GM23338 (cell line): Measurements from ENCODE around the gene TMBIM1. TPM values are rescaled to one million over a fixed set of nuclear protein-coding genes. Genes with fewer than 3 reads are reported as not detected.

Source experiments
- ATAC-seq: fragments of 200-7000 bp; cut with Tn5 transposase; 3 replicates; pipeline ENCODE4 v1.9.1; 2020
- DNase-seq: peaks from one replicate; pipeline ENCODE4 v3.0.0-alpha.2; 2015; ENCODE audit warnings: low spot score
- H2AFZ ChIP-seq: fragments of 200-600 bp; sonication (generic); 2 replicates; pipeline ENCODE4 v1.8.0; 2016; ENCODE audit warnings: antibody characterized with exemption, mild to moderate bottlenecking, moderate library complexity
- H3F3A ChIP-seq: fragments of 200-600 bp; sonication (generic); replicated peaks from 2 replicates; pipeline ENCODE4 v1.8.0; 2017; ENCODE audit warnings: antibody characterized with exemption, mixed run types, low read depth
- H3K27ac ChIP-seq: fragments of 200-600 bp; sonication (generic); 2 replicates; pipeline ENCODE4 v1.6.1; 2016; ENCODE audit warnings: low read depth
- H3K27me3 ChIP-seq: fragments of 200-600 bp; sonication (generic); 2 replicates; pipeline ENCODE4 v1.8.0; 2016; ENCODE audit warnings: mild to moderate bottlenecking, mixed run types, moderate library complexity; ENCODE audit not compliant: insufficient read depth
- H3K36me3 ChIP-seq: fragments of 200-600 bp; sonication (generic); 2 replicates; pipeline ENCODE4 v1.8.0; 2016; ENCODE audit warnings: mild to moderate bottlenecking; ENCODE audit not compliant: insufficient read depth
- H3K4me1 ChIP-seq: fragments of 200-600 bp; sonication (generic); 2 replicates; pipeline ENCODE4 v1.8.0; 2016; ENCODE audit warnings: mild to moderate bottlenecking, moderate library complexity; ENCODE audit not compliant: insufficient read depth
- H3K4me2 ChIP-seq: fragments of 200-600 bp; sonication (generic); 2 replicates; pipeline ENCODE4 v1.7.1; 2017; ENCODE audit warnings: mixed run types
- H3K4me3 ChIP-seq: fragments of 200-600 bp; sonication (generic); 2 replicates; pipeline ENCODE4 v1.6.1; 2016; ENCODE audit warnings: mixed run types
- H3K79me2 ChIP-seq: fragments of 200-600 bp; sonication (generic); replicated peaks from 2 replicates; pipeline ENCODE4 v1.8.0; 2017; ENCODE audit warnings: mild to moderate bottlenecking; ENCODE audit not compliant: insufficient read depth
- H3K9me2 ChIP-seq: fragments of 200-600 bp; sonication (generic); 2 replicates; pipeline ENCODE4 v1.8.0; 2017; ENCODE audit not compliant: insufficient read depth
- H4K20me1 ChIP-seq: fragments of 200-600 bp; sonication (generic); replicated peaks from 2 replicates; pipeline ENCODE4 v1.8.0; 2017; ENCODE audit warnings: mild to moderate bottlenecking; ENCODE audit not compliant: insufficient read depth
- H3K27ac Mint-ChIP-seq: 2 replicates; pipeline ENCODE4 v1.8.0; 2020; ENCODE audit warnings: inconsistent platforms, mild to moderate bottlenecking, moderate library complexity, mixed read lengths
- H3K27me3 Mint-ChIP-seq: 3 replicates; pipeline ENCODE4 v1.8.0; 2022; ENCODE audit warnings: low read depth, mild to moderate bottlenecking, moderate library complexity, mixed read lengths, inconsistent platforms; ENCODE audit not compliant: insufficient read depth, poor library complexity
- H3K36me3 Mint-ChIP-seq: 3 replicates; pipeline ENCODE4 v1.8.0; 2021; ENCODE audit warnings: low read depth, mild to moderate bottlenecking, inconsistent platforms, moderate library complexity, mixed read lengths
- H3K4me1 Mint-ChIP-seq: 3 replicates; pipeline ENCODE4 v1.8.0; 2020; ENCODE audit warnings: mild to moderate bottlenecking, inconsistent platforms, mixed read lengths
- H3K4me3 Mint-ChIP-seq: 3 replicates; pipeline ENCODE4 v1.8.0; 2021; ENCODE audit warnings: moderate library complexity, mild to moderate bottlenecking, inconsistent platforms, mixed read lengths
- H3K9me3 Mint-ChIP-seq: 3 replicates; pipeline ENCODE4 v1.8.0; 2020; ENCODE audit warnings: moderate library complexity, mild to moderate bottlenecking, inconsistent platforms, mixed read lengths
- CREB1 ChIP-seq: fragments of 250-450 bp; sonication (Bioruptor Pico); IDR thresholded peaks from 2 replicates; pipeline ENCODE4 v1.5.0; 2020; ENCODE audit warnings: low read depth, mild to moderate bottlenecking, moderate library complexity
- CTCF ChIP-seq, 2 experiments: fragments of 200-600 bp in 1 of 2; sonication (generic) in 1 of 2; conservative IDR thresholded peaks; 2 replicates each; pipeline versions ENCODE4 v1.5.1 to v1.6.1; 2016 to 2017; ENCODE audit warnings: antibody characterized with exemption in 2 of 2, low read depth in 2 of 2, mild to moderate bottlenecking in 2 of 2, moderate library complexity in 1 of 2
- ETS1 ChIP-seq: IDR thresholded peaks from 2 replicates; pipeline ENCODE4 v1.6.1; 2016; ENCODE audit warnings: antibody characterized with exemption
- EZH2 ChIP-seq: fragments of 200-600 bp; sonication (generic); IDR thresholded peaks from one replicate; pipeline ENCODE4 v1.8.0; 2017; ENCODE audit warnings: antibody characterized with exemption, mild to moderate bottlenecking, low read depth; ENCODE audit not compliant: unreplicated experiment
- EZH2phosphoT487 ChIP-seq: fragments of 200-600 bp; sonication (generic); IDR thresholded peaks from one replicate; pipeline ENCODE4 v1.8.1; 2018; ENCODE audit warnings: antibody characterized with exemption; ENCODE audit not compliant: unreplicated experiment
- NANOG ChIP-seq: IDR thresholded peaks from 2 replicates; pipeline ENCODE4 v1.6.1; 2016; ENCODE audit warnings: antibody characterized with exemption, borderline replicate concordance
- POLR2AphosphoS5 ChIP-seq: IDR thresholded peaks from 2 replicates; pipeline ENCODE4 v1.6.1; 2016; ENCODE audit warnings: antibody characterized with exemption, low read depth
- STAT1 ChIP-seq: IDR thresholded peaks from one replicate; pipeline ENCODE4 v1.6.1; 2016; ENCODE audit warnings: antibody characterized with exemption; ENCODE audit not compliant: unreplicated experiment
- ZNF331 ChIP-seq: fragments of 250-450 bp; sonication (Bioruptor Pico); IDR thresholded peaks from 2 replicates; pipeline ENCODE4 v1.5.0; 2020; ENCODE audit warnings: low read depth, mild to moderate bottlenecking, moderate library complexity
- ZNF462 ChIP-seq: fragments of 250-450 bp; sonication (Bioruptor Pico); IDR thresholded peaks from 2 replicates; pipeline ENCODE4 v1.5.0; 2020; ENCODE audit warnings: mild to moderate bottlenecking, moderate library complexity
- polyA plus RNA-seq: library from polyadenylated mRNA; unstranded; fragments of >200 nt; fragmentation: Nextera tagmentation; extraction: Ambion mirVana; gene quantifications from 2 replicates; pipeline ENCODE4 v1.2.1, GENCODE V29; 2016
- total RNA-seq: library from RNA; depleted of rRNA; stranded (reverse); fragments of >200 nt; shearing (Covaris generic); gene quantifications from 2 replicates; pipeline ENCODE4 v1.2.3, GENCODE V29; 2014

The TMBIM1 gene
- total and polyA plus RNA-seq, 2 experiments from 2014 or later, result 12.0 to 20.8 TPM

GRCh38 chr2:218332288-218332687 is 40.0 kb upstream of the TMBIM1 start:
- H3K9me3 Mint-ChIP-seq, result no peaks in the 10 kb centered on the region
- no peaks in the 10 kb centered on the region for H3K9me2 ChIP-seq
- ATAC-seq (peak; percentile 39), DNase-seq (no peak)
- H3K4me3 ChIP-seq, result no peak overlapping the region
- no peaks in the 10 kb centered on the region for H3K36me3 ChIP-seq
- H3K4me3 Mint-ChIP-seq, result no peak overlapping the region
- H3F3A ChIP-seq, result no peaks in the 10 kb centered on the region
- H3K27ac ChIP-seq, result no peak overlapping the region
- H3K4me2 ChIP-seq, result no peak overlapping the region
- no peaks in the 10 kb centered on the region for H4K20me1 ChIP-seq
- H3K27me3 Mint-ChIP-seq, result peaks cover 8% of the 10 kb centered on the region
- H3K79me2 ChIP-seq, result no peaks in the 10 kb centered on the region
- H3K4me1 Mint-ChIP-seq, result peaks cover 34% of the 10 kb centered on the region
- peaks cover 14% of the 10 kb centered on the region for H3K4me1 ChIP-seq
- peak overlapping the region; percentile 56 for H3K27ac Mint-ChIP-seq
- H3K36me3 Mint-ChIP-seq, result no peaks in the 10 kb centered on the region
- H2AFZ ChIP-seq, result no peak overlapping the region
- no peak for TF ChIP-seq CTCF (conservative IDR thresholded peaks at IDR 0.05; ENCODE audit: low read depth in 2 of 2)
- TF ChIP-seq NANOG, result no peak
- no peak for TF ChIP-seq ZNF331 (CRISPR knock-in tag)
- no peaks in the 10 kb centered on the region for H3K27me3 ChIP-seq

- H3K27ac ChIP-seq, result no peak overlapping the region
- ATAC-seq, result no peak
- no peaks in the 10 kb centered on the region for H3K9me2 ChIP-seq
- peak overlapping the region; percentile 56 for H3K27ac Mint-ChIP-seq
- H3K4me3 ChIP-seq, result no peak overlapping the region
- H3K4me2 ChIP-seq, result no peak overlapping the region
- peaks cover 14% of the 10 kb centered on the region for H3K4me1 ChIP-seq
- H3K4me3 Mint-ChIP-seq, result no peak overlapping the region
- H3K9me3 Mint-ChIP-seq, result no peaks in the 10 kb centered on the region
- H3K36me3 ChIP-seq, result no peaks in the 10 kb centered on the region
- H3K36me3 Mint-ChIP-seq, result no peaks in the 10 kb centered on the region
- no peaks in the 10 kb centered on the region for H4K20me1 ChIP-seq
- no peaks in the 10 kb centered on the region for H3F3A ChIP-seq
- no peaks in the 10 kb centered on the region for H3K79me2 ChIP-seq
- peaks cover 39% of the 10 kb centered on the region for H3K4me1 Mint-ChIP-seq
- DNase-seq, result no peak
- H3K27me3 ChIP-seq, result no peaks in the 10 kb centered on the region
- H2AFZ ChIP-seq, result no peak overlapping the region
- peaks cover 8% of the 10 kb centered on the region for H3K27me3 Mint-ChIP-seq
- TF ChIP-seq CTCF (conservative IDR thresholded peaks at IDR 0.05; ENCODE audit: low read depth in 2 of 2), result no peak
- no peak for TF ChIP-seq CREB1 (CRISPR knock-in tag)
- TF ChIP-seq POLR2AphosphoS5, result no peak
- TF ChIP-seq ETS1, result no peak
- no peak for TF ChIP-seq STAT1
- TF ChIP-seq EZH2phosphoT487, result no peak
- no peak for TF ChIP-seq NANOG
- no peak for TF ChIP-seq ZNF462
- no peak for TF ChIP-seq EZH2
- TF ChIP-seq ZNF331 (CRISPR knock-in tag), result no peak
These were observed 39.4 kb upstream of the TMBIM1 start for GRCh38 chr2:218331745-218332144.
